ENCODE results near the gene TBXAS1.

DNA sequence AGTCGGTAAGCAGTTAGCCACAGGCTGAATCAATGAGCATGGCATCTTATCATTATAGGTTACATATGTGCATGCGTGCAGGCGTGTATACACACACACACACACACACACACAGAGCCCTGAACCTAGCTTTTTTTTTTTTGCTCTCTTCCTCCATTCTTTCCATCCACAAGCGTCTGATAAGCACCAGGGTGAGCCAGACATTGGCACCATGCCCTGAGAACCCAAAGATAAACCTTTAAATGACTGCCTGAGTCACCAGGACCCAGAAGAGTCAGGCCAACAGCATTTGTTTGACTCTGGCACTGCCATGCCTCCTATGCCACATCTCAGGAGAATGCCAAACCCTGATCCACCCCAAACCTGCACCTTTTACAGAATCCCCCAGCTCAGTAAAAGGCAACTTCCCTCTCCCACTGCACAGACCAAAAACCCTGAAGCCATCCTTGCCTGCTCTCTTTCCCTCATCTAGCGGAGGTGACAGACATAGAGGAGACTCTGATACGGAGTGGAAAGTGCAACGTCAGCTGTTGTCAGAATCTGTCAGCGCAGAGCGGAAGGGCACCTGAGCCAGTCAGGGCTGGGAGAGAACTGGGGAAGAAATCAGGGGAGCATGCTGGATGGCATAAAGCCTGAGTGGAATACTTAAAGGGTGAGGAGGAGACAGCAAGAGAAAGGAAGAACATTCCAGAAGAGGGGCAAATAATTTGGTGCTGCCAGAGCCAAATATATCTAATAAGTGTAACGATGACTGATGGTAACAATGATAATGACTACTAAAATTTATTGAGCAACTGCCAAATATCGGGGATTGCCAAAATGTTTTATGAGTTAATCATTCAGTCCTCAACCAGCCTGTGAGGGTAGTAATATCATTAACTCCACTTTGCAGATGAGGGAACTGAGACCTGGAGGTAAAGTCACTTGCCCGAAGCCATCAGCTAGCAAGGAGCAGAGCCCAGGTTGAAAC is 230.5 kb downstream of the TBXAS1 start:
- TF ChIP-seq, protein P1, sequence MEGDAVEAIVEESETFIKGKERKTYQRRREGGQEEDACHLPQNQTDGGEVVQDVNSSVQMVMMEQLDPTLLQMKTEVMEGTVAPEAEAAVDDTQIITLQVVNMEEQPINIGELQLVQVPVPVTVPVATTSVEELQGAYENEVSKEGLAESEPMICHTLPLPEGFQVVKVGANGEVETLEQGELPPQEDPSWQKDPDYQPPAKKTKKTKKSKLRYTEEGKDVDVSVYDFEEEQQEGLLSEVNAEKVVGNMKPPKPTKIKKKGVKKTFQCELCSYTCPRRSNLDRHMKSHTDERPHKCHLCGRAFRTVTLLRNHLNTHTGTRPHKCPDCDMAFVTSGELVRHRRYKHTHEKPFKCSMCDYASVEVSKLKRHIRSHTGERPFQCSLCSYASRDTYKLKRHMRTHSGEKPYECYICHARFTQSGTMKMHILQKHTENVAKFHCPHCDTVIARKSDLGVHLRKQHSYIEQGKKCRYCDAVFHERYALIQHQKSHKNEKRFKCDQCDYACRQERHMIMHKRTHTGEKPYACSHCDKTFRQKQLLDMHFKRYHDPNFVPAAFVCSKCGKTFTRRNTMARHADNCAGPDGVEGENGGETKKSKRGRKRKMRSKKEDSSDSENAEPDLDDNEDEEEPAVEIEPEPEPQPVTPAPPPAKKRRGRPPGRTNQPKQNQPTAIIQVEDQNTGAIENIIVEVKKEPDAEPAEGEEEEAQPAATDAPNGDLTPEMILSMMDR (IDR thresholded peaks at IDR 0.05; ENCODE audit: low read depth, low read length, poor library complexity, severe bottlenecking): no peak
- TF ChIP-seq EZH2phosphoT487 (IDR thresholded peaks at IDR 0.05; ENCODE audit: borderline replicate concordance, low read length): no peak

All from DOHH2 (cell line).